K562 (cell line): Measurements from ENCODE around the gene ZNF487. TPM values are rescaled to one million over a fixed set of nuclear protein-coding genes. Genes with fewer than 3 reads are reported as not detected.

Source experiments
- KAT2B ChIP-seq: IDR thresholded peaks from one replicate; pipeline ENCODE4 v1.6.1; 2012; ENCODE audit warnings: low read depth, mild to moderate bottlenecking, control low read depth, inconsistent platforms, low read length, moderate library complexity
- MYC ChIP-seq, 2 experiments: fragments of 250-450 bp in 1 of 2; sonication (Bioruptor Pico) in 1 of 2; IDR thresholded peaks; 2 replicates each; pipeline versions ENCODE4 v1.5.1 to v1.6.1; 2012 to 2021; ENCODE audit warnings: low read depth in 2 of 2, borderline replicate concordance in 1 of 2, improper control_type of control experiment in 1 of 2, low read length in 1 of 2, mild to moderate bottlenecking in 1 of 2, moderate library complexity in 1 of 2
- POLR2A ChIP-seq: fragments of 450-650 bp; conservative IDR thresholded peaks from 2 replicates; pipeline ENCODE4 v1.6.1; 2016
- POLR2AphosphoS5 ChIP-seq: IDR thresholded peaks from 2 replicates; pipeline ENCODE4 v1.6.1; 2011; ENCODE audit warnings: mild to moderate bottlenecking, low read depth, low read length, moderate library complexity; ENCODE audit not compliant: control insufficient read depth, insufficient read depth
- POLR2G ChIP-seq: fragments of 200-400 bp; formaldehyde crosslinking; IDR thresholded peaks from 2 replicates; pipeline ENCODE4 v1.6.1; 2017; ENCODE audit warnings: low read depth, mild to moderate bottlenecking, antibody characterized with exemption, low read length, moderate library complexity
- SMARCE1 ChIP-seq: fragments of 450-650 bp; IDR thresholded peaks from 2 replicates; pipeline ENCODE4 v1.7.1; 2016; ENCODE audit warnings: mild to moderate bottlenecking
- SP2 ChIP-seq: IDR thresholded peaks from 2 replicates; pipeline ENCODE4 v1.6.1; 2011; ENCODE audit warnings: mild to moderate bottlenecking, low read depth, low read length, moderate library complexity; ENCODE audit not compliant: poor library complexity, severe bottlenecking; ENCODE audit errors: extremely low read depth
- TAF9B ChIP-seq: fragments of 450-650 bp; IDR thresholded peaks from 2 replicates; pipeline ENCODE4 v1.6.1; 2018; ENCODE audit warnings: mild to moderate bottlenecking; ENCODE audit not compliant: partially characterized antibody
- ZBTB8A ChIP-seq: fragments of 450-650 bp; IDR thresholded peaks from 2 replicates; pipeline ENCODE4 v1.6.1; 2018; ENCODE audit warnings: mild to moderate bottlenecking, moderate library complexity; ENCODE audit not compliant: partially characterized antibody
- ZFPM2 ChIP-seq: fragments of 250-450 bp; sonication (Bioruptor Pico); IDR thresholded peaks from 2 replicates; pipeline ENCODE4 v1.5.1; 2022; ENCODE audit warnings: mild to moderate bottlenecking
- ZNF121 ChIP-seq: sonication (generic); formaldehyde crosslinking; conservative IDR thresholded peaks from 2 replicates; pipeline ENCODE4 v1.8.0; 2022; ENCODE audit warnings: missing genetic modification reagents
- ZNF217 ChIP-seq: sonication (generic); formaldehyde crosslinking; IDR thresholded peaks from 2 replicates; pipeline ENCODE4 v1.8.0; 2022; ENCODE audit warnings: mild to moderate bottlenecking, missing genetic modification reagents
- polyA plus RNA-seq, 8 experiments: library from polyadenylated mRNA; depleted of rRNA in 4 of 8; stranded (reverse) in 5 of 8; unstranded in 3 of 8; fragments of >200 nt; fragmentation: Nextera tagmentation in 2 of 8; fragmentation: Illumina TruSeq in 1 of 8; extraction: Ambion mirVana in 2 of 8; extraction: Trizol in 1 of 8; gene quantifications; 2 replicates each; pipeline versions ENCODE4 v1.2.1 to v1.2.3, GENCODE V29; 2011 to 2014; ENCODE audit warnings: inconsistent platforms in 1 of 8, missing spikeins in 1 of 8
- total RNA-seq, 7 experiments: library from RNA; depleted of rRNA in 6 of 7; stranded (reverse); fragments of >200 nt in 6 of 7; fragmentation: Illumina TruSeq in 2 of 7; extraction: Trizol in 2 of 7; gene quantifications; 2 replicates each; pipeline versions ENCODE4 v1.2.1 to v1.2.3, GENCODE V29; 2011 to 2021; ENCODE audit warnings: low replicate concordance in 1 of 7
- TF ChIP-seq, protein P1 (sequence below): IDR thresholded peaks from 2 replicates; pipeline ENCODE4 v1.6.1; 2012; ENCODE audit warnings: low read depth, low read length, improper control_type of control experiment, borderline replicate concordance
- TF ChIP-seq, protein P2 (sequence below): fragments of 450-650 bp; IDR thresholded peaks from 2 replicates; pipeline ENCODE4 v1.6.1; 2016; ENCODE audit warnings: antibody characterized with exemption
- TF ChIP-seq, protein P3 (sequence below): fragments of 250-450 bp; sonication (Bioruptor Pico); IDR thresholded peaks from 2 replicates; pipeline ENCODE4 v1.8.0; 2022; ENCODE audit warnings: inconsistent platforms
- TF ChIP-seq, protein P4 (sequence below): fragments of 250-450 bp; sonication (Bioruptor Pico); IDR thresholded peaks from 2 replicates; pipeline ENCODE4 v1.9.0; 2021; ENCODE audit warnings: mild to moderate bottlenecking, inconsistent platforms
- TF ChIP-seq, protein P5 (sequence below): sonication (generic); formaldehyde crosslinking; IDR thresholded peaks from 2 replicates; pipeline ENCODE4 v1.8.0; 2023; ENCODE audit warnings: mild to moderate bottlenecking, missing genetic modification reagents

ZNF487 gene
- total and polyA plus RNA-seq, 9 of the 15 experiments (the other 6 are each of a cell fraction or from before 2014, with no cell fraction given), result 1.9 to 6.5 (median 4.2) TPM

DNA sequence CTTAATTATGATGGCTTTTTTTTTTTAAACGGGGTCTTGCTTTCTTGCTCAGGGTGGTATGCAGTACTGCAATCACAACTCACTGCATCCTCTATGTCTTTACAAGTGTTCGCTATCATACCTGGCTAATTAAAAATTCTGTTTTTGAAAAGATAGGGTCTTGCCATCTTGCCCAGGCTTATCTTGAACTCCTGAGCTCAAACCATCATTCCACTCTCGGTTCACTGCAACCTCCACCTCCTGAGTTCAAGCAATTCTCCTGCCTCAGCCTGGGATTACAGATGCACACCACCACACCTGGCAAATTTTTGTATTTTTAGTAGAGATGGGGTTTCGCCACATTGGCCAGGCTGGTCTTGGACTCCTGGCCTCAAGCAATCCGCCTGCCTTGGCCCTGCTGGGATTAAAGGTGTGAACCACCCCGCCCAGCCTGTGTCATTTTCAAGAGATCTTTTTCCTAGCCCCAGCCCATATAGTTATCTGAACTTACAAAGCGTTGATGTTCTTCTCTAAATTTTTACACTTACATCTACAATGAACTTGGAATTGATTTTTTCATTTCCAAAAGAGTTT is 33.9 kb upstream of the ZNF487 start (continued):
- TF ChIP-seq ZNF121 (CRISPR knock-in tag) (peak; percentile 47; the same call in 1 of the 2 replicates), SP2 (no peak), POLR2A (0 out of 2 replicates have a peak, but pooled peaks have one; percentile 2), POLR2G (peak; percentile 10; the same call in 1 of the 2 replicates), ZNF217 (no peak), POLR2AphosphoS5 (peak; percentile 52; the same call in 1 of the 2 replicates), ZBTB8A (no peak), ZFPM2 (CRISPR knock-in tag) (no peak), KAT2B (no peak), TAF9B (no peak), MYC (IDR thresholded peaks at IDR 0.05; ENCODE audit: low read depth, low read length) (no peak), MYC (CRISPR knock-in tag; IDR thresholded peaks at IDR 0.05; ENCODE audit: borderline replicate concordance, low read depth) (no peak), SMARCE1 (no peak)
- TF ChIP-seq, protein P1, sequence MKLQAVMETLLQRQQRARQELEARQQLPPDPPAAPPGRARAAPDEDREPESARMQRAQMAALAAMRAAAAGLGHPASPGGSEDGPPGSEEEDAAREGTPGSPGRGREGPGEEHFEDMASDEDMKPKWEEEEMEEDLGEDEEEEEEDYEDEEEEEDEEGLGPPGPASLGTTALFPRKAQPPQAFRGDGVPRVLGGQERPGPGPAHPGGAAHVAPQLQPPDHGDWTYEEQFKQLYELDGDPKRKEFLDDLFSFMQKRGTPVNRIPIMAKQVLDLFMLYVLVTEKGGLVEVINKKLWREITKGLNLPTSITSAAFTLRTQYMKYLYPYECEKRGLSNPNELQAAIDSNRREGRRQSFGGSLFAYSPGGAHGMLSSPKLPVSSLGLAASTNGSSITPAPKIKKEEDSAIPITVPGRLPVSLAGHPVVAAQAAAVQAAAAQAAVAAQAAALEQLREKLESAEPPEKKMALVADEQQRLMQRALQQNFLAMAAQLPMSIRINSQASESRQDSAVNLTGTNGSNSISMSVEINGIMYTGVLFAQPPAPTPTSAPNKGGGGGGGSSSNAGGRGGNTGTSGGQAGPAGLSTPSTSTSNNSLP, result 0 out of 2 replicates have a peak, but pooled peaks have one; percentile 5
- TF ChIP-seq, protein P2, sequence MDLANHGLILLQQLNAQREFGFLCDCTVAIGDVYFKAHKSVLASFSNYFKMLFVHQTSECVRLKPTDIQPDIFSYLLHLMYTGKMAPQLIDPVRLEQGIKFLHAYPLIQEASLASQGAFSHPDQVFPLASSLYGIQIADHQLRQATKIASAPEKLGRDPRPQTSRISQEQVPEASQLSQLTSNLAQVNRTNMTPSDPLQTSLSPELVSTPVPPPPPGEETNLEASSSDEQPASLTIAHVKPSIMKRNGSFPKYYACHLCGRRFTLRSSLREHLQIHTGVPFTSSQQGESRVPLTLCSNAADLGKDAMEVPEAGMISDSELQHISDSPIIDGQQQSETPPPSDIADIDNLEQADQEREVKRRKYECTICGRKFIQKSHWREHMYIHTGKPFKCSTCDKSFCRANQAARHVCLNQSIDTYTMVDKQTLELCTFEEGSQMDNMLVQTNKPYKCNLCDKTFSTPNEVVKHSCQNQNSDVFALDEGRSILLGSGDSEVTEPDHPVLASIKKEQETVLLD, result no peak
- TF ChIP-seq, protein P3, sequence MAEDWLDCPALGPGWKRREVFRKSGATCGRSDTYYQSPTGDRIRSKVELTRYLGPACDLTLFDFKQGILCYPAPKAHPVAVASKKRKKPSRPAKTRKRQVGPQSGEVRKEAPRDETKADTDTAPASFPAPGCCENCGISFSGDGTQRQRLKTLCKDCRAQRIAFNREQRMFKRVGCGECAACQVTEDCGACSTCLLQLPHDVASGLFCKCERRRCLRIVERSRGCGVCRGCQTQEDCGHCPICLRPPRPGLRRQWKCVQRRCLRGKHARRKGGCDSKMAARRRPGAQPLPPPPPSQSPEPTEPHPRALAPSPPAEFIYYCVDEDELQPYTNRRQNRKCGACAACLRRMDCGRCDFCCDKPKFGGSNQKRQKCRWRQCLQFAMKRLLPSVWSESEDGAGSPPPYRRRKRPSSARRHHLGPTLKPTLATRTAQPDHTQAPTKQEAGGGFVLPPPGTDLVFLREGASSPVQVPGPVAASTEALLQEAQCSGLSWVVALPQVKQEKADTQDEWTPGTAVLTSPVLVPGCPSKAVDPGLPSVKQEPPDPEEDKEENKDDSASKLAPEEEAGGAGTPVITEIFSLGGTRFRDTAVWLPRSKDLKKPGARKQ, result no peak
- TF ChIP-seq, protein P4, sequence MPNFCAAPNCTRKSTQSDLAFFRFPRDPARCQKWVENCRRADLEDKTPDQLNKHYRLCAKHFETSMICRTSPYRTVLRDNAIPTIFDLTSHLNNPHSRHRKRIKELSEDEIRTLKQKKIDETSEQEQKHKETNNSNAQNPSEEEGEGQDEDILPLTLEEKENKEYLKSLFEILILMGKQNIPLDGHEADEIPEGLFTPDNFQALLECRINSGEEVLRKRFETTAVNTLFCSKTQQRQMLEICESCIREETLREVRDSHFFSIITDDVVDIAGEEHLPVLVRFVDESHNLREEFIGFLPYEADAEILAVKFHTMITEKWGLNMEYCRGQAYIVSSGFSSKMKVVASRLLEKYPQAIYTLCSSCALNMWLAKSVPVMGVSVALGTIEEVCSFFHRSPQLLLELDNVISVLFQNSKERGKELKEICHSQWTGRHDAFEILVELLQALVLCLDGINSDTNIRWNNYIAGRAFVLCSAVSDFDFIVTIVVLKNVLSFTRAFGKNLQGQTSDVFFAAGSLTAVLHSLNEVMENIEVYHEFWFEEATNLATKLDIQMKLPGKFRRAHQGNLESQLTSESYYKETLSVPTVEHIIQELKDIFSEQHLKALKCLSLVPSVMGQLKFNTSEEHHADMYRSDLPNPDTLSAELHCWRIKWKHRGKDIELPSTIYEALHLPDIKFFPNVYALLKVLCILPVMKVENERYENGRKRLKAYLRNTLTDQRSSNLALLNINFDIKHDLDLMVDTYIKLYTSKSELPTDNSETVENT (CRISPR knock-in tag), result no peak
- TF ChIP-seq, protein P5, sequence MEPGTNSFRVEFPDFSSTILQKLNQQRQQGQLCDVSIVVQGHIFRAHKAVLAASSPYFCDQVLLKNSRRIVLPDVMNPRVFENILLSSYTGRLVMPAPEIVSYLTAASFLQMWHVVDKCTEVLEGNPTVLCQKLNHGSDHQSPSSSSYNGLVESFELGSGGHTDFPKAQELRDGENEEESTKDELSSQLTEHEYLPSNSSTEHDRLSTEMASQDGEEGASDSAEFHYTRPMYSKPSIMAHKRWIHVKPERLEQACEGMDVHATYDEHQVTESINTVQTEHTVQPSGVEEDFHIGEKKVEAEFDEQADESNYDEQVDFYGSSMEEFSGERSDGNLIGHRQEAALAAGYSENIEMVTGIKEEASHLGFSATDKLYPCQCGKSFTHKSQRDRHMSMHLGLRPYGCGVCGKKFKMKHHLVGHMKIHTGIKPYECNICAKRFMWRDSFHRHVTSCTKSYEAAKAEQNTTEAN (CRISPR knock-in tag), result no peak
